GM12892 (cell line): ENCODE results near the gene TNFRSF9.

Experiments used
- POLR2A ChIP-seq: IDR thresholded peaks from 2 replicates; pipeline ENCODE4 v1.6.1; 2011; ENCODE audit warnings: low read depth, low read length, control low read depth
- POLR2AphosphoS5 ChIP-seq: IDR thresholded peaks from 2 replicates; pipeline ENCODE4 v1.6.1; 2011; ENCODE audit warnings: low read depth, low read length, control low read depth
- TAF1 ChIP-seq: IDR thresholded peaks from 2 replicates; pipeline ENCODE4 v1.6.1; 2011; ENCODE audit warnings: low read depth, mild to moderate bottlenecking, control low read depth, low read length, borderline replicate concordance

DNA sequence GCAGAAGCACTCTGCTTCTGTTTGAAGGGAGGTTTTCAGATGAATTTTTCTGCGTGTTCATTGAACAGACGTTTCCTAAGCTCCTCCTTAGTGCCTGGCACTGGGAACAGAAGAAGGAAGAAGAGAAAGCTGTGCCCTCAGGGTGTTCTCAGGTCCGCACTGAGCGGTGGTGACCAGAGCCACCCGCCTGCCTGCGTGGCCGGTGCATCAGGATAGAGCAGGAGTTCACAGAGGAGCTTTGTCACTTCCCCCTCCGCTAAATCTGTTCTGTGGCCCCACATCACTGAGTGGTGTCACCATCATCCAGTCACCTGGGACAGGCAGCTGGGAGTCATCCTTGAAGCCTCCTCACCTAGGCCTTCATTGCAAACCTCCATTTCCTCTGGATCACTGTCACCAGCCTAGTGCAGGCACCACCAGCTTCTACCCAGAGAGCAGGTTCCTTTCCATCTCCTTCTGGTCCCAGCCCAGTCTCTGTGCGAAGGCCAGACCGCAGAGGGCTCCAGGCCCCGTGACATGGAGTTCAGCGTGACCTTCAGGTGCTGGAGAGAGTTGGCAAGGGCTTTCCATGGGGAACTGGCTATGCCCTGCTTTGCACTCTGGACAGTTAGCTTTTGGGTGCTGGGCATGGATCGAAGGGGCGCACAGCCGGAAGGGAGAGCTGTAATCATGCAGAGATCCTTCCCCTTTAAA is 42.6 kb upstream of the TNFRSF9 start:
- TF ChIP-seq POLR2AphosphoS5 (no peak), POLR2A (no peak), TAF1 (no peak)
